PC-3 (cell line): Measurements from ENCODE around the gene ZEB1. TPM values are rescaled to one million over a fixed set of nuclear protein-coding genes. Genes with fewer than 3 reads are reported as not detected.

Experiments used
- ATAC-seq: fragments of 200-7000 bp; cut with Tn5 transposase; 2 replicates; pipeline ENCODE4 v1.9.1; 2020; ENCODE audit warnings: mild to moderate bottlenecking, moderate library complexity
- BruUV-seq: library from RNA; stranded (reverse); fragments of 400-500 nt; replicated peaks from 2 replicates; lab custom pipeline; 2021; lab: Mats Ljungman, UMichigan
- CTCF ChIA-PET: fragments of 300-600 bp; sonication (Branson Sonifier 250); formaldehyde crosslinking; loops from one replicate; lab custom pipeline; 2022; ENCODE audit warnings: antibody characterized with exemption; lab: Charles Lee
- POLR2A ChIA-PET: fragments of 300-600 bp; sonication (Branson Sonifier 250); formaldehyde crosslinking; loops from one replicate; lab custom pipeline; 2022; ENCODE audit warnings: antibody characterized with exemption; ENCODE audit not compliant: unreplicated experiment; lab: Charles Lee
- DNase-seq: peaks from one replicate; pipeline ENCODE4 v3.0.0-alpha.2; 2015
- H2AFZ ChIP-seq: fragments of 300-600 bp; sonication (generic); 2 replicates; pipeline ENCODE4 v1.6.0; 2016; ENCODE audit warnings: antibody characterized with exemption, low read length
- H3F3A ChIP-seq: fragments of 300-600 bp; sonication (generic); one replicate; pipeline ENCODE4 v1.6.0; 2017; ENCODE audit warnings: antibody characterized with exemption, low read length, control low read depth, mild to moderate bottlenecking; ENCODE audit not compliant: unreplicated experiment
- H3K27ac ChIP-seq: fragments of 300-600 bp; sonication (generic); 2 replicates; pipeline ENCODE4 v1.5.1; 2016; ENCODE audit warnings: mild to moderate bottlenecking, low read length
- H3K27me3 ChIP-seq: fragments of 300-600 bp; sonication (generic); 2 replicates; pipeline ENCODE4 v1.6.1; 2016; ENCODE audit warnings: low read length, mixed read lengths
- H3K36me3 ChIP-seq: fragments of 300-600 bp; sonication (generic); 2 replicates; pipeline ENCODE4 v1.6.1; 2016; ENCODE audit warnings: low read depth, mixed run types, low read length, mixed read lengths
- H3K4me1 ChIP-seq: fragments of 300-600 bp; sonication (generic); 2 replicates; pipeline ENCODE4 v1.5.1; 2016; ENCODE audit warnings: low read length; ENCODE audit not compliant: insufficient read depth
- H3K4me2 ChIP-seq: fragments of 300-600 bp; sonication (generic); 2 replicates; pipeline ENCODE4 v1.6.0; 2016; ENCODE audit warnings: low read length
- H3K4me3 ChIP-seq: fragments of 300-600 bp; sonication (generic); 2 replicates; pipeline ENCODE4 v1.5.1; 2016; ENCODE audit warnings: mild to moderate bottlenecking, low read length, mixed read lengths
- H3K79me2 ChIP-seq: fragments of 300-600 bp; sonication (generic); 2 replicates; pipeline ENCODE4 v1.6.1; 2017; ENCODE audit warnings: low read length, mixed read lengths
- H3K9ac ChIP-seq: fragments of 300-600 bp; sonication (generic); 2 replicates; pipeline ENCODE4 v1.6.0; 2016; ENCODE audit warnings: mild to moderate bottlenecking, low read length
- H3K9me2 ChIP-seq: fragments of 300-600 bp; sonication (generic); replicated peaks from 2 replicates; pipeline ENCODE4 v1.6.1; 2016; ENCODE audit warnings: mixed run types, low read length, mixed read lengths
- H3K9me3 ChIP-seq: fragments of 300-600 bp; sonication (generic); 2 replicates; pipeline ENCODE4 v1.6.1; 2016; ENCODE audit warnings: low read length, mixed read lengths
- H4K20me1 ChIP-seq: fragments of 300-600 bp; sonication (generic); 2 replicates; pipeline ENCODE4 v1.6.1; 2016; ENCODE audit warnings: low read length, mixed read lengths
- CTCF ChIP-seq: fragments of 300-600 bp; sonication (generic); conservative IDR thresholded peaks from 2 replicates; pipeline ENCODE4 v1.5.1; 2017; ENCODE audit warnings: antibody characterized with exemption, low read depth, mild to moderate bottlenecking, low read length
- EZH2 ChIP-seq: fragments of 300-600 bp; sonication (generic); IDR thresholded peaks from one replicate; pipeline ENCODE4 v1.6.1; 2017; ENCODE audit warnings: antibody characterized with exemption, mild to moderate bottlenecking, low read length; ENCODE audit not compliant: unreplicated experiment
- EZH2phosphoT487 ChIP-seq: fragments of 300-600 bp; sonication (generic); IDR thresholded peaks from 2 replicates; pipeline ENCODE4 v1.6.1; 2018; ENCODE audit warnings: mild to moderate bottlenecking, antibody characterized with exemption, low read length, borderline replicate concordance
- intact Hi-C: fragments of 100-400 bp; cut with micrococcal nuclease; formaldehyde crosslinking; loops from 2 replicates; pipeline ENCODE4 v1.9.0; 2023
- total RNA-seq: library from RNA; depleted of rRNA; stranded (reverse); fragments of >200 nt; gene quantifications from 2 replicates; pipeline ENCODE4 v1.2.3, GENCODE V29; 2014

ZEB1 gene
- total RNA-seq, 1 experiment from 2014 or later, result 3.9 TPM

DNA sequence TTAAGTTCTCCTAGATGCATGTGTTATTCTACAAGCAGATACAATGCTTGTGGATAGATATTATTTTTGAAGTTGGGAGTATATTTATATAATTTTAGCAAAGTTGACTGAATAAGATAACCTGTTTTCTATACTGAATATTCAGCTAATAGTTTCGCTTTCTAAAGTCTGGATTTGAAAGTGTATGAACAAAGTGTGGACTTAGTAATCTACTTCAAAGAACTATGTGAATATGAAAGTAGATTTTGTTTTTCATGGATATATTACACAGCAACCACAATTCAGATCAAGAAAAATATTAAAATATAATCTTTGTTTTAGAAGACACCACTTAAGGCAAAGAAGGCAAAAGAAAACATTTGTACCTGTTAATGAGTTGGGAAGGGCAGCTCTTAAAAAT lies 78.8 kb downstream of the ZEB1 start:
- no peak for TF ChIP-seq EZH2phosphoT487
- Histone ChIP-seq H3K36me3 (no peaks in the 10 kb centered on the region), H3K9me3 (no peaks in the 10 kb centered on the region), H4K20me1 (no peaks in the 10 kb centered on the region), H3K9ac (no peak overlapping the region), H3K4me1 (peaks cover 28% of the 10 kb centered on the region), H3K27ac (no peak overlapping the region), H2AFZ (no peak overlapping the region), H3K9me2 (no peaks in the 10 kb centered on the region), H3K27me3 (no peaks in the 10 kb centered on the region), H3F3A (no peaks in the 10 kb centered on the region), H3K4me2 (no peak overlapping the region), H3K79me2 (no peaks in the 10 kb centered on the region), H3K4me3 (no peak overlapping the region)
- ATAC-seq, result no peak
- no TSS peak for BruUV-seq
- intact Hi-C loops, result loop anchor here (10.0 kb wide), 1 partner anchor 363 kb away; the partner anchor contains the start of gene ZNF438
- no peak for DNase-seq
- CTCF ChIA-PET, result no interaction called here
- POLR2A ChIA-PET, result no interaction called here

DNA sequence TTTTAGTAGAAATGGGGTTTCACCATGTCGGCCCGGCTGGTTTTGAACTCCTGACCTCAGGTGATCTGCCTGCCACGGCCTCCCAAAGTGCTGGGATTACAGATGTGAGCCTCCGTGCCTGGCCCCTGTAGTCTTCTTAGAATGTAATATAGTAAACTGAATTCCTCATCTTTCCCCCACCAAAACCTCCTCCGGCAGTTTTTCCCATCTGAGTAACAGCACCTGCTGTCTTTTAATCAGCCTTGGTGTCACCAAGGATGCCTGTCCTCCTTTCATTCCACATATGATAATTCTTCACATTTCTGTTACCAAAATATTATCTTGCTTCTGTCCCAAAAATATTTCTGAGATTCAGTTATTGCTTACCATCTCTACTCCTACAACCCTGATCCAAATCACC lies 80.2 kb downstream of the ZEB1 start:
- no peaks in the 10 kb centered on the region for H3K9me2 ChIP-seq
- no peaks in the 10 kb centered on the region for H3F3A ChIP-seq
- DNase-seq, result no peak
- ChIA-PET CTCF (no interaction called here), POLR2A (no interaction called here)
- no peak overlapping the region for H2AFZ ChIP-seq
- H3K9me3 ChIP-seq, result no peaks in the 10 kb centered on the region
- peaks cover 28% of the 10 kb centered on the region for H3K4me1 ChIP-seq
- no peak overlapping the region for H3K9ac ChIP-seq
- no peaks in the 10 kb centered on the region for H4K20me1 ChIP-seq
- TF ChIP-seq EZH2phosphoT487 (no peak), CTCF (no peak), EZH2 (no peak)
- no peaks in the 10 kb centered on the region for H3K79me2 ChIP-seq
- no peak overlapping the region for H3K4me3 ChIP-seq
- H3K36me3 ChIP-seq, result no peaks in the 10 kb centered on the region
- H3K4me2 ChIP-seq, result no peak overlapping the region
- no TSS peak for BruUV-seq
- H3K27me3 ChIP-seq, result no peaks in the 10 kb centered on the region
- no peak overlapping the region for H3K27ac ChIP-seq
- intact Hi-C loops, result loop anchor here (10.0 kb wide), 1 partner anchor 364 kb away; the partner anchor contains the start of gene ZNF438
- ATAC-seq, result no peak

DNA sequence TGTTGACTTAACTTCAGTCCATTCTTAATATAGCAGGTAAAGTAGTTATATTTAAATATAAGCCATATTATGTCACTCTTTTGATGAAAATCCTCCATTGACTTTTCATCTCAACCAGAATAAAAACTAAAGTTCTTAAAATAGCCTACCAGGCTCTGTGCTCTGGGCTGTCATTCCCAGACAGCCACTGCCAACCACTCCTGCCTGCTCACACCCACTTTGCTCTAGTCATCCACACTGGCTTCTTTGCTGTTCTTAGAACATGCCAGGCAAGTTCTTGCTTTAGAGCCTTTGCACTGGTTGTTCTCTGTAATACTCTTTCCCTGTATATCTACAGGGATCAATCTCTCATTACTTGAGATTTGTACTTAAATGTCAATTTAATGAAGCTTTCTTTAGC lies 80.6 kb downstream of the ZEB1 start:
- DNase-seq, result peak; percentile 12
- intact Hi-C loops, result loop anchor here (5.0 to 10.0 kb wide), 2 partner anchors 77 to 365 kb away; partner anchors contain the start of gene ZNF438
- Histone ChIP-seq H3K4me2 (no peak overlapping the region), H3K27ac (no peak overlapping the region), H3F3A (no peaks in the 10 kb centered on the region), H3K27me3 (no peaks in the 10 kb centered on the region), H3K4me1 (peaks cover 28% of the 10 kb centered on the region), H2AFZ (no peak overlapping the region), H3K9me3 (no peaks in the 10 kb centered on the region), H3K4me3 (no peak overlapping the region), H3K79me2 (no peaks in the 10 kb centered on the region), H3K9me2 (no peaks in the 10 kb centered on the region), H3K36me3 (no peaks in the 10 kb centered on the region), H4K20me1 (no peaks in the 10 kb centered on the region), H3K9ac (no peak overlapping the region)
- ATAC-seq, result peak; percentile 69
- ChIA-PET POLR2A (no interaction called here), CTCF (no interaction called here)
- TF ChIP-seq EZH2phosphoT487 (no peak), EZH2 (no peak), CTCF (no peak)
- BruUV-seq, result no TSS peak
